Erythroblast (primary cell): ENCODE measurements around the gene GNAO1.

ENCODE experiments used
- GATA1 ChIP-seq: IDR thresholded peaks from 2 replicates; pipeline ENCODE4 v1.6.1; 2011; ENCODE audit warnings: low read depth, mild to moderate bottlenecking, control low read depth, low read length, moderate library complexity
- POLR2A ChIP-seq: IDR thresholded peaks from 2 replicates; pipeline ENCODE4 v1.6.1; 2011; ENCODE audit warnings: mild to moderate bottlenecking, low read length

- no peak for TF ChIP-seq POLR2A
- no peak for TF ChIP-seq GATA1
These were observed 746 bp downstream of the GNAO1 start for GRCh38 chr16:56191835-56192634.
